ENCODE results near the gene PSMC4. TPM values are rescaled to one million over a fixed set of nuclear protein-coding genes. Genes with fewer than 3 reads are reported as not detected.

The PSMC4 gene
- total RNA-seq, 1 experiment from 2014 or later = 120 TPM

- ChIA-PET RAD21 (ENCODE audit: low non-redundant PET in 1 of 2, low total read pairs in 2 of 2, uncharacterized antibody in 2 of 2, unreplicated experiment in 2 of 2) (no interaction called here), POLR2A (no interaction called here), CTCF (no interaction called here)
- no peak overlapping the region for H3K27ac ChIP-seq (ENCODE audit: low read depth, low read length)
- no peak overlapping the region for H2AFZ ChIP-seq (ENCODE audit: low read depth, low read length, poor library complexity, severe bottlenecking)
- TF ChIP-seq FOSL1 (IDR thresholded peaks at IDR 0.05; ENCODE audit: low read depth) (no peak), POLR2A (IDR thresholded peaks at IDR 0.05; ENCODE audit: borderline replicate concordance, extremely low read depth, insufficient read depth, insufficient read length) (no peak), ZBTB33 (IDR thresholded peaks at IDR 0.05; ENCODE audit: extremely low read depth, insufficient replicate concordance, low read length) (no peak), ELF1 (IDR thresholded peaks at IDR 0.05; ENCODE audit: borderline replicate concordance, low read depth) (no peak), CBX3 (IDR thresholded peaks at IDR 0.05; ENCODE audit: low read depth) (no peak), JUND (IDR thresholded peaks at IDR 0.05) (no peak), REST (IDR thresholded peaks at IDR 0.05; ENCODE audit: low read depth) (no peak), ZFX (IDR thresholded peaks at IDR 0.05) (no peak), ZNF274 (IDR thresholded peaks at IDR 0.05; ENCODE audit: low read depth, low read length) (no peak), SP1 (IDR thresholded peaks at IDR 0.05; ENCODE audit: low read depth) (no peak), SRF (IDR thresholded peaks at IDR 0.05; ENCODE audit: low read depth) (no peak), RAD21 (IDR thresholded peaks at IDR 0.05; ENCODE audit: low read depth) (no peak), EGR1 (IDR thresholded peaks at IDR 0.05; ENCODE audit: low read depth) (no peak), CEBPB (IDR thresholded peaks at IDR 0.05; ENCODE audit: low read depth) (no peak), EZH2phosphoT487 (IDR thresholded peaks at IDR 0.05; ENCODE audit: borderline replicate concordance) (no peak)
- no peaks in the 10 kb centered on the region for H3K4me1 ChIP-seq (ENCODE audit: control insufficient read depth in 1 of 2, insufficient read depth in 2 of 2, low read length in 2 of 2)
- H3K9me3 ChIP-seq (ENCODE audit: control insufficient read depth in 1 of 2, insufficient read depth in 1 of 2, low read depth in 1 of 2, low read length in 2 of 2) = peaks cover 16 to 21% of the 10 kb centered on the region in 2 experiments; a peak in 3 of 4 replicates
- H3K9ac ChIP-seq (ENCODE audit: low read length) = no peak overlapping the region
- intact Hi-C loops (cut with micrococcal nuclease) = no loop called here
- DNase-seq (ENCODE audit: low read depth, low spot score) (no peak), ATAC-seq (no peak)
- no peaks in the 10 kb centered on the region for H4K20me1 ChIP-seq (ENCODE audit: insufficient read depth)
- H3K27me3 ChIP-seq (ENCODE audit: insufficient read depth, low read length) = no peaks in the 10 kb centered on the region
- no peak overlapping the region for H3K4me2 ChIP-seq (ENCODE audit: low read length)
- H3K79me2 ChIP-seq (ENCODE audit: insufficient read depth, low read length) = peaks cover 47% of the 10 kb centered on the region
- BruUV-seq (replicated peaks) = no TSS peak
- H3K36me3 ChIP-seq (ENCODE audit: control insufficient read depth in 1 of 2, insufficient read depth in 2 of 2, low read length in 2 of 2) = peaks cover 3 to 11% of the 10 kb centered on the region in 2 experiments; a peak in 3 of 4 replicates
- no peak overlapping the region for H3K4me3 ChIP-seq (replicated peaks in 1 of 2; ENCODE audit: low read depth in 1 of 2, low read length in 2 of 2)
- H3K9me2 ChIP-seq (ENCODE audit: insufficient read depth) = no peaks in the 10 kb centered on the region
Observed at GRCh38 chr19:39987596-39987995, 16.6 kb downstream of the PSMC4 start.

Data from HCT116 (cell line).